Pancreas (tissue), 10 donors: Measurements from ENCODE around the gene COL28A1. TPM values are rescaled to one million over a fixed set of nuclear protein-coding genes. Genes with fewer than 3 reads are reported as not detected.

Experiments
- ATAC-seq, 4 donors: fragments of 200-7000 bp; cut with Tn5 transposase; one replicate each; pipeline versions ENCODE4 v1.8.0 to v1.9.1; 2020; ENCODE audit warnings: mild to moderate bottlenecking in 4 of 4, moderate library complexity in 4 of 4
- DNase-seq, 6 donors: peaks; one replicate each; pipeline ENCODE4 v3.0.0-alpha.2; 2020
- FAIRE-seq: peaks from 2 replicates; lab custom pipeline; 2012; peaks lifted over from hg19 to GRCh38; lab: Jason Lieb, UNC
- H3K27ac ChIP-seq, 4 donors: fragments of 200-600 bp; sonication (generic); 1 replicate in 3 of 4; 2 replicates in 1 of 4; pipeline versions ENCODE4 v1.5.0 to v1.8.0; 2020
- H3K27me3 ChIP-seq, 4 donors: fragments of 200-600 bp; one replicate each; pipeline ENCODE4 v1.8.0; 2021
- H3K36me3 ChIP-seq, 3 donors: fragments of 200-600 bp; sonication (generic) in 1 of 3; one replicate each; pipeline versions ENCODE4 v1.5.0 to v1.8.0; 2020 to 2021
- H3K4me1 ChIP-seq, 3 donors: fragments of 200-600 bp; one replicate each; pipeline ENCODE4 v1.8.0; 2021
- H3K4me3 ChIP-seq, 4 donors: fragments of 200-600 bp; sonication (generic) in 2 of 4; one replicate each; pipeline versions ENCODE4 v1.5.0 to v1.8.0; 2020 to 2021
- H3K9me3 ChIP-seq, 4 donors: fragments of 200-600 bp; one replicate each; pipeline ENCODE4 v1.8.0; 2021
- CTCF ChIP-seq, 4 donors: fragments of 200-600 bp; sonication (generic) in 3 of 4; IDR thresholded peaks; one replicate each; pipeline versions ENCODE4 v1.5.0 to v1.8.0; 2021; ENCODE audit warnings: antibody characterized with exemption in 4 of 4
- WGBS, 2 donors: extraction: QIAGEN DNeasy Blood & Tissue Kit; methylation state at CpG; one replicate each; pipeline ENCODE4 v1.1.7; 2013; 5-methylcytosine and 5-hydroxymethylcytosine counted together
- intact Hi-C, 3 donors: fragments of 100-400 bp; cut with DNase I; formaldehyde crosslinking; loops; one replicate each; pipeline versions ENCODE4 v1.11.1 to v1.14.2; 2022
- polyA plus RNA-seq, 2 donors: library from polyadenylated mRNA; stranded (reverse); fragments of 200-250 nt; gene quantifications; one replicate each; pipeline ENCODE4 v1.2.3, GENCODE V29; 2013
- total RNA-seq, 6 donors: library from RNA; stranded (reverse); fragmentation: NEBNext Ultra II Directional in 4 of 6; extraction: Animal tissue kit (Norgen Biotek cat#: 25700) in 4 of 6; gene quantifications; one replicate each; pipeline versions ENCODE4 v1.2.1 to v1.2.4, GENCODE V29; 2021 to 2023
- donor health status: healthy with polysubstance abuse.
- donor health status: DM: no; HTN: no; CAD: no; lungs with moderate emphysema.
- donor health status: DM: no; HTN: no; CAD: no.
- donor health status: control.
- donor health status: control.
- donor health status: Bipolar disorder and iron deficiency.
- donor health status: DM: yes; HTN: yes; CAD: no.
- donor health status: DM: no; HTN: no; CAD: no.
- donor health status: DM: no; HTN: no; CAD: no.
- donor health status: DM: yes; HTN: yes; CAD: no.

Gene COL28A1
- total and polyA plus RNA-seq, 8 donors = 0.84 to 14.4 (median 3.5) TPM

- intact Hi-C loops = no loop called here
- FAIRE-seq = no peak
- H3K9me3 ChIP-seq = no peaks in the 10 kb centered on the region
- no peaks in the 10 kb centered on the region for H3K36me3 ChIP-seq
- no peak for DNase-seq
- no peaks in the 10 kb centered on the region for H3K27me3 ChIP-seq
- H3K4me1 ChIP-seq = no peaks in the 10 kb centered on the region
- no peak for ATAC-seq
- WGBS, 2 donors = 76 to 90% methylated on average over 3 of the region's 3 CpGs
- no peak overlapping the region for H3K27ac ChIP-seq
- no peak for TF ChIP-seq CTCF (IDR thresholded peaks at IDR 0.05)
- H3K4me3 ChIP-seq = no peak overlapping the region
These were observed 219.8 kb downstream of the COL28A1 start for GRCh38 chr7:7315851-7316250.

GRCh38 chr7:7312323-7312722, 223.3 kb downstream of the COL28A1 start:
- DNase-seq = no peak
- H3K4me1 ChIP-seq = no peaks in the 10 kb centered on the region
- H3K27me3 ChIP-seq = no peaks in the 10 kb centered on the region
- H3K36me3 ChIP-seq = no peaks in the 10 kb centered on the region
- TF ChIP-seq CTCF (IDR thresholded peaks at IDR 0.05) = no peak
- no peak overlapping the region for H3K27ac ChIP-seq
- intact Hi-C loops = no loop called here
- 71 to 81% methylated on average over 2 of the region's 2 CpGs for WGBS, 2 donors
- FAIRE-seq = peak; percentile 13
- H3K4me3 ChIP-seq = no peak overlapping the region
- ATAC-seq = no peak
- no peaks in the 10 kb centered on the region for H3K9me3 ChIP-seq

GRCh38 chr7:7311001-7311400, 224.7 kb downstream of the COL28A1 start:
- TF ChIP-seq CTCF (IDR thresholded peaks at IDR 0.05) = no peak
- no peak for DNase-seq
- no peaks in the 10 kb centered on the region for H3K27me3 ChIP-seq
- FAIRE-seq = no peak
- no peaks in the 10 kb centered on the region for H3K36me3 ChIP-seq
- no peaks in the 10 kb centered on the region for H3K9me3 ChIP-seq
- no peak for ATAC-seq
- H3K27ac ChIP-seq = no peak overlapping the region
- no peaks in the 10 kb centered on the region for H3K4me1 ChIP-seq
- WGBS, 2 donors = 76 to 88% methylated on average over 2 of the region's 2 CpGs
- no peak overlapping the region for H3K4me3 ChIP-seq
- intact Hi-C loops = no loop called here

GRCh38 chr7:7309203-7309602, 226.5 kb downstream of the COL28A1 start:
- no peaks in the 10 kb centered on the region for H3K36me3 ChIP-seq
- no peak overlapping the region for H3K4me3 ChIP-seq
- no peak for TF ChIP-seq CTCF (IDR thresholded peaks at IDR 0.05)
- 93 to 96% methylated on average over 1 of the region's 1 CpG for WGBS, 2 donors
- H3K9me3 ChIP-seq = no peaks in the 10 kb centered on the region
- no peaks in the 10 kb centered on the region for H3K4me1 ChIP-seq
- FAIRE-seq (no peak), DNase-seq (no peak), ATAC-seq (no peak)
- H3K27ac ChIP-seq = no peak overlapping the region
- intact Hi-C loops = no loop called here
- H3K27me3 ChIP-seq = no peaks in the 10 kb centered on the region

Other genes starting within 250 kb of the COL28A1 start
- gene MIOS, start 31.0 kb upstream of the COL28A1 start, total RNA-seq = 10 to 100 TPM; 17.3 to 27.2 (median 20.0) TPM
- gene MIOS, start 31.0 kb upstream of the COL28A1 start, polyA plus RNA-seq = 10 to 100 TPM in 1 of 2 donors, 1 to 10 TPM in 1; 8.1 to 14.3 TPM
- gene UMAD1, start 104.9 kb upstream of the COL28A1 start, total RNA-seq = 10 to 100 TPM; 11.6 to 20.8 (median 17.8) TPM
- 10 to 100 TPM in 1 of 2 donors, 1 to 10 TPM in 1; 5.0 to 15.5 TPM for gene UMAD1, start 104.9 kb upstream of the COL28A1 start, polyA plus RNA-seq
- gene RPA3, start 182.7 kb upstream of the COL28A1 start, total RNA-seq = 10 to 100 TPM in 3 of 6 donors, 1 to 10 TPM in 3; 5.2 to 13.4 (median 9.6) TPM
- gene RPA3, start 182.7 kb upstream of the COL28A1 start, polyA plus RNA-seq = 10 to 100 TPM in 1 of 2 donors, 1 to 10 TPM in 1; 7.5 to 16.0 TPM